GM19397 (cell line): ENCODE results near the gene PARP2.
"Not testable (repeated sequence)": the region's sequence is repeated elsewhere in the genome, so short reads cannot be mapped to it uniquely, and the experiment has no call there.

Source experiments
- ATAC-seq: cut with Tn5 transposase; IDR thresholded peaks from one replicate; pipeline ENCODE4 v1.9.1; 2021; ENCODE audit warnings: mild to moderate bottlenecking, moderate library complexity; ENCODE audit not compliant: unreplicated experiment

PARP2 gene

DNA sequence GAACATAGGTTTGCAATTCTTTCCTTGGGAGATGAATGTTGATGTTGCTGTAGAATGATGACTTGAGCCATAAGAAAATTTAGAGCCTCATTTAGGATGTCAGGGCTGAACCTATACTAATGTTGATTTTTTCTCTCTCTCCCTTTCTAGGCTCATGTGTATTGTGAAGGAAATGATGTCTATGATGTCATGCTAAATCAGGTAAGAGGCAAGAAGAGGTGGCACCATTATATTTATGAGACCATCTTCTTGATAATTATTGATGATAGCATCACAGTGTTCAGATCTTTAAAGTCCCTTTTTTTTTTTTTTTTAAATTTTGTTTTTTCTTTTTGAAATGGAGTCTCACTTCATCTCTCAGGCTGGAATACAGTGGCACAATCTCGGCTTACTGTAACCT, 3.3 kb downstream of the PARP2 start:
- no peak for ATAC-seq

DNA sequence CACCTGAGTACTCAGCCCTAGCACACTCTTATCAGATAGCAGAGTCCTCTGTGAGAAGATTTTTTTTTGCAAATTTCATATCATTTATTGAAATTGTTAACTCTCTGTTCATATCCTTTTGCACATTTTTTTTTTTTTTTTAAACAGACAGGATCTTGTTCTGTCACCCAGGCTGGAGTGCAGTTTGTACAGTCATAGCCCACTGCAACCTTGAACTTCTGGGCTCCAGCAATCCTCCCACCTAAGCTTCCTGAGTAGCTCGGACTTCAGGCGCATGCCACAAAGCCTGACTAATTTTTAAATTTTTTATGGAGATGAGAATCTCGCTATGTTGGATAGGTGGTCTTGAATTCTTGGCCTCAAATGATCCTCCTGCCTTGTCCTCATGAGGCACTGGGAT, 4.3 kb downstream of the PARP2 start:
- ATAC-seq, result no peak

DNA sequence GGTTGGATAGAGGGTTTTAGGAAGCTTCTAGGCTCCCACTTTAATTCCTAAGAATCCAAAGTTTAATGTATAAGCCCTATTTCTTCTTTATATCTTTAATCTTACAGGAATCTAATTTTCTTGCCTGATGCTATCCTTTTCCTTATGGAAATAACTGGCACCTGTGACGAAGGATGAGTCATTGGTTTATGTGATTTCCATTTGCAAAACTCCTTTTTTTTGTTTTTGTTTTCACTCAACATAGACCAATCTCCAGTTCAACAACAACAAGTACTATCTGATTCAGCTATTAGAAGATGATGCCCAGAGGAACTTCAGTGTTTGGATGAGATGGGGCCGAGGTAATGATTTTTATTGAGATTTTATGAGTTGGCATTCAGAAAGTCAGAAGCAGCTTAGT, 6.8 kb downstream of the PARP2 start:
- ATAC-seq, result no peak

DNA sequence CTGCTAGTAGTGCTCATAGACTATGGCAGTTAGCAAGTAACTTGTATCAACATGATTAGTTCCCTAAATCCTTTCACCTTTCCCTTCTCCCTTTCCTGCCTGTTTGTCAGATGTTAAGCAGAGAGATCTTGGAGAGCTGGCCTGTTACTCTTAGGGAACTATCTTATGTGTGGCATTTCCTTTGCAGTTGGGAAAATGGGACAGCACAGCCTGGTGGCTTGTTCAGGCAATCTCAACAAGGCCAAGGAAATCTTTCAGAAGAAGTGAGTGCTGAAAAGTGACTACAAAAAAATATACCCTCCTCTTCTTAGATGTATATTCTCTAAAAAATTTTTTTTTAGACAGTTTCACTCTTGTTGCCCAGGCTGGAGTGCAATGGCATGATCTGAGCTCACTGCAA, 7.4 kb downstream of the PARP2 start:
- ATAC-seq, result no peak

DNA sequence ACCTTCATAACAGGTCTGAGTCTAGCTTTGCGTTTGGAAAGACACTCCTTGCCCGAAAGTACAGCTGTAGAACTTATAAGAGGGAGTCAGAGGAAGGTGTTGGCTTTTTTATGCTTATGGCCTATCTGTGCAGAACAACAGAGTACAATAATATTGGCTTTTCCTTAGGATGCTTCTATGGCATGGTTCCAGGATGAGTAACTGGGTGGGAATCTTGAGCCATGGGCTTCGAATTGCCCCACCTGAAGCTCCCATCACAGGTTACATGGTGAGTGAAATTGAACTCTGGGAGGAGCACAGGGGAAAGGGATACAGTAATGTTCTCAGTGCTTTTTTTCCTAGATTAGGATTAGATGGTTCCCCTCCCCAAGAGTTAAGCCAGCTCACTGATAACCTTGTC, 13.0 kb downstream of the PARP2 start:
- ATAC-seq, result no peak

DNA sequence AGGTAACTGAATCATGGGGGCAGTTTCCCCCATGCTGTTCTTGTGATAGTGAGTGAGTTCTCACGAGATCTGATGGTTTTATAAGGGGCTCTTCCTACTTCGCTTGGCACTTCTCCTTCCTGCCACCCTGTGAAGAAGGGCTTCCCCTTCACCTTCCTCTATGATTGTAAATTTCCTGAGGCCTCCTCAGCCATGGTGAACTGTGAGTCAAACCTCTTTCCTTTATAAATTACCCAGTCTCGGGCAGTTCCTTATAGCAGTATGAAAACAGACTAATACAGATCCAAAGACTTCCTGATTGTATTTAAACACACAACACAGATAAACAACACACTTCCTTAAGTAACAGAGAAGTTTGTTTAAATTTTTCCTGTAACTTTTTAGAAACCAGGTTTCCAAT, 15.0 kb downstream of the PARP2 start:
- ATAC-seq, result not testable (repeated sequence)

DNA sequence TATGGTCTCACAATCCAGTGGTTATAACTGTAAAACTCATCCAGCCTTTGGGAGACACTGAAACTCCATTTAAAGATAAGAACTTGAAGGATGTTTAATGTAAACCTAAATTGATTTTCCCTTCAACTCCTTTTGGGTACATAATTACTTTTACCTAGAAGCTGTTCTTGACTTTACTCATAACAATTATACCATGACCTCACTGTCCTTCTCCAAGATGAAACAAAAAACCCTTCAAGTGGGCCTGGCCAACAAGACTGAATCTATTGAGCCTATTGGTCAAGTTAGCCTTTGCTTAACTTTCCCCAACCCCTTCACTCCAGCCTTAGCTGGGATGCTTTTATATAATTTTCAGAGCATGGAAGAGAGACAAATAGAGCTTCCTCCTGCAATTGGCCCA, 22.5 kb downstream of the PARP2 start:
- ATAC-seq, result no peak

DNA sequence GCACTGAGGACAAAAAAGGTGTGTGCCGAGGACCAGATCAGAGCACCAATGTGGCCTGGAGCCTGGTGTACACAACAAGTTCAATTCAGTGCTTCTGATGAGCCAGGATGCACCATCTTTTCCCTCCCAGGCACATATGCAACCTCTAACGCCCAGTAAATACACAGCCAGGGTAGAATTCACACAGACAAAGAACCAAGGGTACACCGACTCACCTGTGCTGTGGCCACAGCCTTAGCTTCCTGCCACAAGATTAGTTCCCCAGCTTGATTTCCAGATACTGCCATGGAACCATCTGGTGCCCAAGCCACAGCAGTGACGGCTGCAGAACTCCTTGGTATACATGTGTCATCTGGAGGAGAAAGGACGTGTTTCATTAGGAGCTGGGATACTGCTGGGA, 29.4 kb downstream of the PARP2 start:
- no peak for ATAC-seq

DNA sequence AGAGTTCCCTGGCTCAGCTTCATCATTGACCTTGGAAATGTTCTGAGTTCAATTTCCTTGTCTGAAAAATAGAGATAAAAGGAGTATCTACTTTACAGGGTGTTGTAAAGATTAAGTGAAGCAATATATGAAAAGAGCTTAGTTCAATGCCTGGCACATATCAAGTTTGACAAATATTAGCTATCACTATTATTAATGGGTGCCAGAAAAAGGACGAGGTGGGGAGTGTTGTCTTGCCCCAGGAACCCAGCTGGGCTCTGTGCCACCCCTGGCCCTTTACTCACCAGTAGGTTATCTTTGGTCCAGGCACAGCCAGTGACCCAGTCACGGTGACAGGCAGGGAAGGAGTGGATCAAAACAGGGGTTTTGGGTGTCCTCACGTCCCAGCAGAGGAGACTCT, 32.0 kb downstream of the PARP2 start:
- ATAC-seq, result no peak

DNA sequence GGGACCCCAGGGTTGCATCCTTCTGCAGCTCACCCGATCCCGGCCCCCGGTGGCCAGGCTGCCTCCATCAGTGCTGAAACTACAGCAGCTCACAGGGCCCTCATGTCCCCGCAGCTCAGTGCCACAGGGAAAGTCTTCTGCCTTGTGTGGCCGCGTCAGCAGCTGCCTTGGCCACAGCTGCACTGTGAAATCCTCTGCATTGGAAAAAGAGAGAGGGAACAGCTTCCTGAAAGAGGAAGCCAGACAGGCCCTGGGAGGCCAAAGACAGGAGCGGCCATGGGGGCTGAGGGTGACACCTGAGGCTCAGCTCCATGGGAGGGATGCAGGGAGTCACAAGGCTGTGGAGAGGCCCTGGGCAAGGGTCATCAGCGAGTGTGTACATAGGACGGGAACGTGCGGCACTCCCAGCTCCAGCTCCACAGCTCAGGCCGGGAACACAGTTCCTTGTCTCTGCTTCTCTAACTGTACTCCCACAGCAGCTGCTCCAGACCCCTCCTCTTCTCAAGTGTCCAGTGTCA, 32.7 kb downstream of the PARP2 start:
- ATAC-seq, result no peak

DNA sequence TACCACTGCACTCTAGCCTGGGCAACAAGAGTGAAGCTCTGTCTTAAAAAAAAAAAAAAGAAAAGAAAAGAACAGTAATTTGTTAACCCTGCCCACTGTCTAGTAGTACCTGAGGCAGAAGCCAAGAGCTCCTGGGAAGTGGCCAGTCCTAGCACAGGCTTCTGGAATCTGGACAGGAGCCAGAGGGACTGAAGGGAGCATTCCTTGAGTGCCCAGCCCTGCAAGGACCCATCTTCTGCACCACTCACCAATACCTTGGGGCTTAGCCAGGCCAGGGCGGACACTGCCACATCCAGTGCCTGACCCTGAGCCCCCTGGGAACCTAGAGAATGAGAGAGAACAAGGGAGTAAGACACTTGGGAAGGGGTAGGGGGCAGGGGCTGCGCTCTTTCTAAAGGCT, 33.7 kb downstream of the PARP2 start:
- no peak for ATAC-seq

DNA sequence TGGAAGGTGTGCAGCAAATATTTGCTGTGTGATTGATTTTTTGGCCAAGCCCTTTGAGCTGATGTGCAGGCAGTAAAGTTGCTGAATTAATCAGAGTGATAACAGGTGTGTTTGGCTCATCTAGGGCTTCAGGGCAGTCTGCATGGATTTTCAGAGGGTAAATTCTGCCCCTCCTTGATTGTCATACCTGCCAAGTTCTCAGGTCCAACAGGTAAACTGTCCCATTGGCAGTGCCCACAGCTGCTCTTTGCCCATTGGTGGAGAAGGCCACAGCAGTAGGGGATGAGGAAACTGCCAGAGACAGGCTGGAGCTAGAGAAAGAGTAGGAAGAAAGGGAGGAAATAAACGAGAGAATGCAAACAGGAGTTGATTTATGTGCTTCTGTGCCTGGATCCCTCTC, 36.3 kb downstream of the PARP2 start:
- no peak for ATAC-seq

DNA sequence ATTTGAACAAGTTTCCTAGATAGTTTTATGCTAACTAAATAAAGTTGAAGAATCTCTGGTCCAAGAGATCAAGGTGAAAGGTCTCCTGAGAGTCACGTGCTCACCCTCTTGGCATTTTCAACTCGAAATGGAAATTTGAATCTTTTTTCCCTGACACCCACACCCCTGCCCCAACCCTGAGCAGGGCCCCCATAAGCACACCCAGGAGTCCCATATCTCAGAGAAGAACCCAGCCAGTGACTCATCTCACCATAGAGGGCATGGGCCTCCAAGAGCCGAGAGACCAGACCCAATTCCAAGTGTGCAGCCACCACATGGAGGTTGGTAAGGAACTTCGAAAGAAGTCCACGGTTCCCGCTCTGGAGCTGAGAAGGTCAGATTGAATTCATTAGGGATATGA, 37.2 kb downstream of the PARP2 start:
- ATAC-seq, result no peak

DNA sequence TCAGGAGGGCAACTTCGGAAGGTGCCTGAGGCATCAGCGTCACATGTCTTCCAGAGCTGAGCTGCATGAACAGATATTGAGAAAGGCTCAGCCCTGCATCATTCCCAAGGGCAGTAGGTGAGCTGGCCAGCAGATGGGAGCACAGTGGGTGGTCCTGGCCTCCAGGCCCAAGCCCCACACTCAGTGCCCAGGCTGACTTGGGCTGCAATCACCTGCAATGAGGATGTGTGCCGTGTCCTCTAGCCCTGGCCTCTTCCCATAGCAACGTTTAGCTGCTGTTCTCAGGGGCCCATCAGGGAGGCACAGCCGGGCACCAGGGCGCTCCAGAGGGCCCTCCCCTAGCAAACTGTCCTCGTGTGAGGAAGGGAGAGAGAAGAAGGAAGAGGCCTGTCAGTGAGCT, 37.9 kb downstream of the PARP2 start:
- no peak for ATAC-seq

DNA sequence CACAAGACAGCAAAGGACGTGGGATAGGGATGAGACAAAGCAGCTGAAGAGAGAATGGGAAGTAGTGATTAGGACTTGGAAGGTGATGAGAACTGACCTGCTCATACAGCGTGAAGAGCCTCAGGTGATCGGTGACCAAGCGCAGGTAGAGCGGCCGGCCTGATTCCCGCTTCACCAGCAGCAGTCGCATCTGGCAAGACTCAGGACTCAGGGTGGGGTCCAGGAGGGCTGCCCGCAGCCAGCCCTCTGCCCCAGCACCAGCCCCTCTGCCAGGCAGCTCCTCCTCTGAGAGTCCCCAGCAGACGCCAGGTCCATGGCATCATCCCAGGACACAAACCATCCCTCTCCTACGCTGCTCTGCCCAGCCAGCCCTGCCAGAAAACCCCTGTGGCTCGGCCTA, 39.1 kb downstream of the PARP2 start:
- ATAC-seq, result no peak

DNA sequence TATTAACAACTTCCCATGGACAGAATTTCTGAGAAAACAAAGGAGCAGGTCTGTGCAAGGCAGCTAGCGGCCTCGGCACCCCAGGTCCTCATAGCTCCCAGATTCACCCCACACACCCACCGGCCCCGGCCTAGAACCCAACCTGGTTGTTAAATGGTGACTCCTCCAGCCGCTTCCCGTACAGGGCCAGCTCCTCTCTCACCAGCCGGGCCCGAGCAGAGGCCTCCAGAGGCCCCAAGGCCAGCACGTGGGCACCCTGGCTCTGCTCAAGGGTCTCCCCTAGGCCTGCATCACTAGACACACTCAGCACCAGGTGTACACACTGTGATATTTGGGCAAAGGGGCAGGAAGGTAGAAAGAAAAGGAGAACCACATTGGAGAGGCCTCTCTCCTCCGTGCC, 39.6 kb downstream of the PARP2 start:
- ATAC-seq, result no peak

DNA sequence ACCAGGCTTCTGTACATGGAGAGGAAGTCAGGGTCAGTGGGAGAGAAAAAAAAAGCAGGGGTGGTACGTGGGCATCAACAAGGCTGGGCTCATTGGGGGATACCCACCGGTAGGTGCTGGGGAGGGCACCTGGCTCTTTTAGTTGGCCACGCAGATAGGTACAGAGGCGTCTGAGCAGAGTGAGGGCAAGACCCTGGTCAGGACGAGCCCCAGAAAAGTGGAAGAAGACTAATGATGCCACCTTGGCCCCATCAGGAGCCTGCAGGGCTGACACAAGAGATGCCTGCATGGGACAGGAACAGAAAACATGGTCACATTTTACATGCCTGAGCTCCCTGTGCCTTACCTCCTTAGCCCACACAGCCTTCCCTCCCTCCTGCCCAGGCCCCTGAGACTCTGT, 40.2 kb downstream of the PARP2 start:
- ATAC-seq, result no peak

DNA sequence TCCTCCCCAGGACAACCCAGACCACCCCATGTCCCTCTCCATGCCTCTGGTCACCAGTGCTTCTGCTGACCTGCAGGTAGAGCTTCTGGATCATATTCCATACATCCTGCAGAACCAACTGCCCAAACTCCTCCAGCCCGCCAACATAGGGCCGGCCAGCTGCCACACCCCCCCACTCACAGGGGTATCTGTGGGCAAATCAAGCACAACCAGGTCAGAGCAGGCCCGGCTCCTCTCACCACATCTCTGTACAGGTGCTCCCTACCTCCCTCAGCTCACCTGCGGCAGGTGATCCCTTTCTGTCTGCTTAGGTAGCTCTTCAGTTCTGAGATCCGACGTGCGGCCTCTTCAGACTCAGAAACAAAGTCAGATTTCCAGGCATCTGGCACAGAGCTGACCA, 40.9 kb downstream of the PARP2 start:
- no peak for ATAC-seq

DNA sequence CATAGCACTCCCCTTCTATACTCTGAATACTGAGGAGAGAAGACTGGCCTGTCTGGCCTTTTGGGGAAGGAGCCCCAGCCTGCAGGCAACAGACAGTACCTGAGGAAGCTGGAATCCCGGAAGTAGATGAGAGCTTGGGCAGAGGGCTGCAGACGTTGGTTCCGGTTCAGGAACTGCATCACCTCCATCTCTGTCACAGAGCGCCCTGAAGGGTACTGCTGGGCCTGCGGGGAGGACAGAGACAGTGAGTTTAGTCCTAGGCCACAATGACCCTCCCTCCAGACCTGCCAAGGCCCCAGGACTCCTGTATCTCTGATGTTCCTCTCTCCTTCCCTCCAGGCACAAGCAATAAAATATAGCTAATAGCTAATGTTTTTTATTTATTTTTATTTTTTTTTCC, 41.5 kb downstream of the PARP2 start:
- ATAC-seq, result no peak

DNA sequence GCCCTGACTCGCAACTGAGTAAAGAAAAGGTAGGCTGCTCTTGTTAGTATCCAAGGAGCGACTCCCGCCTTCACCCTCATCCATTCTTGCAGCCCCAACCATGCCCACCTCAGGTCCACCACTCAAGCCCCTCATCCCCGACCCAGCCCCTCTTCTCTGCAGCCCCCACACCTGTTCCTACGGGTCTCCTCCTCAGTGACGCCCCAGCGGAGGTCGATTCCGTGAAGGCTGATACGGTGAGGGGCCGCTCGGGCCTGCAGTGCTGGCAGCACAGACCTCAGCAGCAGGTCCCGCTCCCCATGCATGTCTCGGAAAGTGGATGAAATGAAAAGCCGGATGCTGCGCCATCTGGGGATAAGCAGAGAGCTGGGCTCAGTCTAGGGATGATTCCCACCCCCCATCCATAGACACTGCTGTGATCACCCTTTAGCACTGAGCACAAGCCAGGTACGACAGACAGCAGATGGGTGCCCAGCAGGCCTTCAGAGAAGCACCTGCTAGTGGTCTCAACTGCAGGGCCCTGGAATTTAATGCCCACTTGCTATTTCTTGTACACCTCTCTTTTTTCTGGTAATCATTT, 42.9 kb downstream of the PARP2 start:
- no peak for ATAC-seq

DNA sequence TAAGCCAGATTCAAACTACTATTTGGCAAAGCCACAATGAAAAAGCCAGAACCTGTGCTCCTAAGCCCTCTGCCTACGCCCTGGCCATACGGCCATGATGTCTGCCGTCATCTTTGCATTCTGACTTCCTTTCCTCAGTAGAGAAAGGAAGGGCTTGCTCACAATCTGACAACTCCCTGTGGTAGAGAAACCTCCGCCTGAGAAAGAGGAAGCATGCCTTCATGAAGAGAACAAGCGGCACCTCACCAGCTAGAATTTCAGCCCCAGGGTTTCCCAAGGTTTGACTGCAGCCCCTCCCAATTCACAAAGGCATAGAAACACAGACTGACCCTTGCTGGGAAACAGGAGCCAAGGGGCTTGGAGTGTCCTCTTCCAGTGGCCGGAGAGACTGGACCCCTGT, 44.1 kb downstream of the PARP2 start:
- ATAC-seq, result no peak

DNA sequence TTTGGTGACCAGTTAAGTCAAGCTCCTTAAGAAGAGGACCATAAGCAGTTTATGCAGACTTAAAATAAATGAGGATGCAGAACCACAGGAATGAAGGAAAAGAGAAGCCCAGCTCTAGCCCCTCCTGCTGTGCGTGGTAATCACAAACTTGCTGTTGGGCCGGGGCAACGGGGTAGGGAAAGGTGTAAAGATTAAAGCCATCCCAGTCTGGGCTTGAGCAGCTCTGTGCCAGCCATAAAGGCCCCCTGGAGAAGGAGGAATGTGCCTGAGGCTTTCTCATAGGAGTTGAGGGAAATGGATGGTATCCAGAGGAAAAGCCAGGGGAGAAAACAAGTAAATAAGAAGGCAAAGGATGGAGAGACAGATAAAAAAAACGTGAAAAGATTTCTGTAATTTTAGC, 44.7 kb downstream of the PARP2 start:
- ATAC-seq, result no peak

DNA sequence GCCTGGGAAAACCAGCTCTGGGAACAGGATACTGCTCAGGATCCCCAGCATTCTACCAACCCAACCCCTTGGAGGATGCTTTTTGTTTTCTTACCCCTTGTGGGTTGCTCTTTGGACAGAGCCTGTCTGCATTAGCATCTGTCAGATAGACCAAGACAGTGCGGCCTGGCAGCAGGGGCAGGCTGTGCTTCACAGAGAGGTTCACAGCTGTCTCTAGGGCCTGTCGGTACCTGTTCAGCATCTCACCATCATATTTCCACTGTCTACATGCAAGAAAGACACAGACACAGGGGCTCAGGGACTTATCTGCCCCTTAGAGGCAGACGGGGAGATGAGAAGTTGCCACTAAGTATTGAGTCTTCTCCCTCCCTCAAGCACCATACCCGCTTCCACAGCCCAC, 48.1 kb downstream of the PARP2 start:
- ATAC-seq, result no peak

DNA sequence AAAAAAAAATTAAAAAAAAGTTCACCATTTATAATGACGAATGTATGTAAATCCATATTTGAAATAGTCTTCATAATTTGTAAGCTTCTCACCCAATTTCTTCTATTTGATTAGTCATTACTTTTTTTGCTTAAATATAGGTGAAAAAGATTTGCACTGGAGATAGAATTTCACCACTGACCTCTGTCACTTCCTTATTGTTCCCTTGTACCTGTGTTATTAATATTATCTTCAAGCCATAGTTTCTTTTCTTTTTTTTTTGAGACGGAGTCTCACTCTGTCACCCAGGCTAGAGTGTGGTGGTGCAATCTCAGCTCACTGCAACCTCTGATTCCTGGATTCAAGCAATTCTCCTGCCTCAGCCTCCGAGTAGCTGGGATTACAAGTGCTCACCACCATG, 54.1 kb downstream of the PARP2 start:
- ATAC-seq, result no peak
